ENCODE data around the gene ST3GAL2. TPM values are rescaled to one million over a fixed set of nuclear protein-coding genes. Genes with fewer than 3 reads are reported as not detected.

ST3GAL2 gene
- total and polyA plus RNA-seq, 9 of the 15 experiments (the other 6 are each of a cell fraction or from before 2014, with no cell fraction given), result 1.5 to 108 (median 34.3) TPM

- Histone ChIP-seq H3K4me1 (replicated peaks in 1 of 2; ENCODE audit: control insufficient read depth in 2 of 2, insufficient read depth in 2 of 2, low read length in 2 of 2) (peaks cover 56 to 70% of the 10 kb centered on the region in 2 experiments), H3K4me3 (peak overlapping the region; percentile 37), H3K36me3 (ENCODE audit: control insufficient read depth, insufficient read depth, low read length) (peaks cover 49% of the 10 kb centered on the region), H3K79me2 (ENCODE audit: control insufficient read depth, insufficient read depth, low read length) (peaks cover 93% of the 10 kb centered on the region), H3K27me3 (ENCODE audit: control insufficient read depth in 2 of 2, insufficient read depth in 2 of 2, low read length in 2 of 2) (no peaks in the 10 kb centered on the region), H3K9me3 (replicated peaks; ENCODE audit: control insufficient read depth, insufficient read depth, low read depth, low read length) (no peaks in the 10 kb centered on the region), H3K9ac (ENCODE audit: insufficient read depth in 1 of 2, low read depth in 2 of 2, low read length in 2 of 2) (peak overlapping the region; percentile 85 to 93), H2AFZ (ENCODE audit: low read depth, low read length) (no peak overlapping the region), H3K4me2 (ENCODE audit: insufficient read depth, low read length) (peak overlapping the region; percentile 92), H4K20me1 (replicated peaks; ENCODE audit: control insufficient read depth, insufficient read depth, low read length) (0 out of 2 replicates have a peak, but pooled peaks cover 3% of the 10 kb centered on the region), H3K9me1 (ENCODE audit: control insufficient read depth, insufficient read depth, low read length) (no peaks in the 10 kb centered on the region), H3K27ac (ENCODE audit: extremely low read depth, low read depth, low read length) (peak overlapping the region; percentile 88)
- POLR2A ChIA-PET, result interaction anchor here (0.6 to 3.5 kb wide), 17 partner anchors 8 to 839 kb away, joined by 3 to 17 read pairs (median 4); no protein-coding TSS in a partner anchor
- intact Hi-C loops (cut with micrococcal nuclease) (no loop called here), in situ Hi-C loops (cut with MboI) (no loop called here)
- DNase-seq (ENCODE audit: extremely low read depth in 1 of 4, low spot score in 3 of 4) (peak in 2 of 4 experiments; percentile 9 to 49), FAIRE-seq (no peak), ATAC-seq (0 out of 3 replicates have a peak, but pooled peaks have one; percentile 1)
- CTCF ChIA-PET (ENCODE audit: low intra/inter-chr PET ratio), result no interaction called here
- BruUV-seq (replicated peaks), result no TSS peak
- 13% methylated on average over 12 of the region's 12 CpGs for WGBS (ENCODE audit: insufficient coverage, low coverage, missing lambda C conversion rate)
- TF ChIP-seq HLTF (IDR thresholded peaks at IDR 0.05) (0 out of 2 replicates have a peak, but pooled peaks have one; percentile 40), DPF2 (IDR thresholded peaks at IDR 0.05) (0 out of 2 replicates have a peak, but pooled peaks have one; percentile 27), CREB3 (tag; conservative IDR thresholded peaks at IDR 0.05; ENCODE audit: low read depth) (peak; percentile 65; the same call in 1 of the 2 replicates), ZNF639 (CRISPR knock-in tag; conservative IDR thresholded peaks at IDR 0.05 in 1 of 2, IDR thresholded peaks at IDR 0.05 in 1 of 2) (0 out of 4 replicates have a peak, but pooled peaks of 1 of the 2 experiments have one; percentile 14), HOMEZ (CRISPR knock-in tag; IDR thresholded peaks at IDR 0.05) (no peak), ZBTB43 (CRISPR knock-in tag; IDR thresholded peaks at IDR 0.05) (no peak), SMARCA4 (IDR thresholded peaks at IDR 0.05) (peak; percentile 25; the same call in 1 of the 2 replicates), POLR2G (IDR thresholded peaks at IDR 0.05; ENCODE audit: low read depth, low read length) (peak; percentile 53), ERF (CRISPR knock-in tag; IDR thresholded peaks at IDR 0.05) (no peak; the same call in 1 of the 2 replicates), PBX2 (CRISPR knock-in tag; IDR thresholded peaks at IDR 0.05; ENCODE audit: low read depth) (no peak), PBX2 (tag; conservative IDR thresholded peaks at IDR 0.05; ENCODE audit: low read depth) (0 out of 2 replicates have a peak, but pooled peaks have one; percentile 4), NFRKB (IDR thresholded peaks at IDR 0.05; ENCODE audit: low read depth) (peak; percentile 57; the same call in 1 of the 2 replicates)
These were observed 6.0 kb downstream of the ST3GAL2 start for GRCh38 chr16:70432723-70433457.

All from K562 (cell line).